Cerebellar nuclear complex (tissue), 1 donor: ENCODE data around the gene FAM184A.
"Not testable (repeated sequence)": the region's sequence is repeated elsewhere in the genome, so short reads cannot be mapped to it uniquely, and the experiment has no call there.

Source experiments
- DNase-seq, 2 experiments: peaks; one replicate each; lab custom pipeline; 2025; lab: John Stamatoyannopoulos, UW

The FAM184A gene

GRCh38 chr6:119020597-119021561 is 57.6 kb downstream of the FAM184A start:
- DNase-seq: no peak

- not testable (repeated sequence) for DNase-seq
These were observed 63.3 kb downstream of the FAM184A start for GRCh38 chr6:119015165-119015564.

GRCh38 chr6:119012521-119012920 is 65.9 kb downstream of the FAM184A start:
- no peak for DNase-seq

- DNase-seq: not testable (repeated sequence)
These were observed 69.2 kb downstream of the FAM184A start for GRCh38 chr6:119009266-119009665.

GRCh38 chr6:119006974-119007373 is 71.5 kb downstream of the FAM184A start:
- no peak for DNase-seq

- DNase-seq: no peak
These were observed 76.4 kb downstream of the FAM184A start for GRCh38 chr6:119002069-119002468.

GRCh38 chr6:118999494-119000040 is 78.9 kb downstream of the FAM184A start:
- DNase-seq: no peak

- not testable (repeated sequence) for DNase-seq
These were observed 81.0 kb downstream of the FAM184A start for GRCh38 chr6:118997426-118997825.

GRCh38 chr6:118996289-118996820 is 82.1 kb downstream of the FAM184A start:
- DNase-seq: no peak

GRCh38 chr6:118993803-118994251 is 84.6 kb downstream of the FAM184A start:
- DNase-seq: no peak

- DNase-seq: no peak
These were observed 85.1 kb downstream of the FAM184A start for GRCh38 chr6:118993358-118993757.

- DNase-seq: no peak
These were observed 86.2 kb downstream of the FAM184A start for GRCh38 chr6:118992186-118992795.

- no peak for DNase-seq
These were observed 92.2 kb downstream of the FAM184A start for GRCh38 chr6:118986312-118986711.

GRCh38 chr6:118985123-118985830 is 93.2 kb downstream of the FAM184A start:
- DNase-seq: no peak

- no peak for DNase-seq
These were observed 94.1 kb downstream of the FAM184A start for GRCh38 chr6:118984342-118984741.

- DNase-seq: no peak
These were observed 95.9 kb downstream of the FAM184A start for GRCh38 chr6:118982575-118982911.

GRCh38 chr6:118981884-118982574 is 96.4 kb downstream of the FAM184A start:
- DNase-seq: no peak

GRCh38 chr6:118980063-118980462 is 98.4 kb downstream of the FAM184A start:
- DNase-seq: no peak

GRCh38 chr6:118974790-118975189 is 103.7 kb downstream of the FAM184A start:
- DNase-seq: no peak

- DNase-seq: no peak
These were observed 106.8 kb downstream of the FAM184A start for GRCh38 chr6:118971682-118972081.

- DNase-seq: no peak
These were observed 107.6 kb downstream of the FAM184A start for GRCh38 chr6:118970866-118971265.
